ENCODE data around the gene STAT1. TPM values are rescaled to one million over a fixed set of nuclear protein-coding genes. Genes with fewer than 3 reads are reported as not detected.

The STAT1 gene
- total RNA-seq, 1 donor from 2014 or later: 61.7 TPM

DNA sequence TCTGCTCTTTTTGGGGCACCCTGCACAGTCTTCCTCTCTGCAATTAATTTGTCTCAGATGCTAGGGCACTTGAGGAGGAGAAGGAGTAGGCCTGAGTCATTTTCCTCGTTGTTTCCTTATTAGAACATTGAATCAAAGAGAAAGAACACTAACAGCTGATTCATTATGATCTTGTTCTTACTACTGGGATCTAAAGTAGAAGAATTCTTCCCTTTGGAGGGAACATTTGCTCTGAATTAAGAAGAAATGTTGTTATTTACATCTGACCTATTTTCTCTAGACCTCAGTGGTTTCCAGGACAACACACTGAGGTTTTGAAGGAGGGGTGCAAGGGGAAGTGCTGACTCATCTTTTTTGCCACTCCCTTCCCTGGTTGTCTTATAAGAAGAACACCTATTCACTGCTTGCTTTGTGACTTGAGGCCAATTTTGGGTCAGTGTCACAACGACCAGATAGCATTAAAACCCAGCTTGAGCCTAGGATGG lies 24.3 kb upstream of the STAT1 start:
- H3K79me2 ChIP-seq (ENCODE audit: low read depth): no peaks in the 10 kb centered on the region
- H3K4me1 Mint-ChIP-seq: peaks cover 5% of the 10 kb centered on the region

GRCh38 chr2:191037351-191037750 lies 23.4 kb upstream of the STAT1 start:
- H3K9ac ChIP-seq: no peak overlapping the region
- no peaks in the 10 kb centered on the region for H3K27me3 ChIP-seq
- no peaks in the 10 kb centered on the region for H4K20me1 ChIP-seq (ENCODE audit: low read depth)
- no peaks in the 10 kb centered on the region for H3K9me3 ChIP-seq (ENCODE audit: low read depth)
- Mint-ChIP-seq H3K4me1 (peaks cover 5% of the 10 kb centered on the region), H3K36me3 (no peaks in the 10 kb centered on the region), H3K27ac (no peak overlapping the region), H3K4me3 (no peak overlapping the region), H3K27me3 (ENCODE audit: insufficient read depth, low read depth) (peaks cover 2% of the 10 kb centered on the region), H3K9me3 (no peaks in the 10 kb centered on the region)
- H3K4me1 ChIP-seq: no peaks in the 10 kb centered on the region
- H3K36me3 ChIP-seq: no peaks in the 10 kb centered on the region
- no peak overlapping the region for H3K4me3 ChIP-seq
- TF ChIP-seq EZH2 (IDR thresholded peaks at IDR 0.05): no peak
- TF ChIP-seq EZH2phosphoT487 (IDR thresholded peaks at IDR 0.05): no peak
- no peak for TF ChIP-seq CTCF (IDR thresholded peaks at IDR 0.05)
- DNase-seq (ENCODE audit: low spot score): no peak
- H3K27ac ChIP-seq: no peak overlapping the region
- H3F3A ChIP-seq (ENCODE audit: low read depth): no peaks in the 10 kb centered on the region
- no peak overlapping the region for H2AFZ ChIP-seq (replicated peaks)
- H3K79me2 ChIP-seq (ENCODE audit: low read depth): no peaks in the 10 kb centered on the region
- H3K4me2 ChIP-seq: no peak overlapping the region

More for the DNA sequence above, 24.3 kb upstream of the STAT1 start:
- no peak overlapping the region for H3K4me3 Mint-ChIP-seq
- H3K27me3 ChIP-seq: no peaks in the 10 kb centered on the region
- peaks cover 2% of the 10 kb centered on the region for H3K27me3 Mint-ChIP-seq (ENCODE audit: insufficient read depth, low read depth)
- no peak overlapping the region for H3K27ac ChIP-seq
- no peaks in the 10 kb centered on the region for H3K36me3 ChIP-seq
- no peak for TF ChIP-seq EZH2 (IDR thresholded peaks at IDR 0.05)
- TF ChIP-seq CTCF (IDR thresholded peaks at IDR 0.05): no peak
- TF ChIP-seq EZH2phosphoT487 (IDR thresholded peaks at IDR 0.05): no peak
- H4K20me1 ChIP-seq (ENCODE audit: low read depth): no peaks in the 10 kb centered on the region
- no peaks in the 10 kb centered on the region for H3F3A ChIP-seq (ENCODE audit: low read depth)
- no peak for DNase-seq (ENCODE audit: low spot score)
- H3K4me3 ChIP-seq: no peak overlapping the region
- no peak overlapping the region for H3K9ac ChIP-seq
- H2AFZ ChIP-seq (replicated peaks): no peak overlapping the region
- H3K27ac Mint-ChIP-seq: no peak overlapping the region
- peaks cover 2% of the 10 kb centered on the region for H3K9me3 Mint-ChIP-seq
- no peaks in the 10 kb centered on the region for H3K4me1 ChIP-seq
- no peaks in the 10 kb centered on the region for H3K36me3 Mint-ChIP-seq
- no peaks in the 10 kb centered on the region for H3K9me3 ChIP-seq (ENCODE audit: low read depth)
- H3K4me2 ChIP-seq: no peak overlapping the region

GRCh38 chr2:191036363-191036762 lies 22.4 kb upstream of the STAT1 start:
- no peaks in the 10 kb centered on the region for H3K9me3 ChIP-seq (ENCODE audit: low read depth)
- no peak overlapping the region for H3K4me3 ChIP-seq
- TF ChIP-seq EZH2phosphoT487 (IDR thresholded peaks at IDR 0.05): no peak
- no peak for TF ChIP-seq EZH2 (IDR thresholded peaks at IDR 0.05)
- TF ChIP-seq CTCF (IDR thresholded peaks at IDR 0.05): no peak
- DNase-seq (ENCODE audit: low spot score): no peak
- H3K4me1 Mint-ChIP-seq: peaks cover 5% of the 10 kb centered on the region
- H3K9me3 Mint-ChIP-seq: no peaks in the 10 kb centered on the region
- H3F3A ChIP-seq (ENCODE audit: low read depth): no peaks in the 10 kb centered on the region
- no peak overlapping the region for H3K4me3 Mint-ChIP-seq
- H3K27me3 ChIP-seq: no peaks in the 10 kb centered on the region
- H3K9ac ChIP-seq: no peak overlapping the region
- no peak overlapping the region for H3K27ac ChIP-seq
- no peaks in the 10 kb centered on the region for H3K36me3 ChIP-seq
- no peaks in the 10 kb centered on the region for H3K4me1 ChIP-seq
- H3K79me2 ChIP-seq (ENCODE audit: low read depth): no peaks in the 10 kb centered on the region
- H3K36me3 Mint-ChIP-seq: no peaks in the 10 kb centered on the region
- peaks cover 2% of the 10 kb centered on the region for H3K27me3 Mint-ChIP-seq (ENCODE audit: insufficient read depth, low read depth)
- no peak overlapping the region for H3K4me2 ChIP-seq
- no peaks in the 10 kb centered on the region for H4K20me1 ChIP-seq (ENCODE audit: low read depth)
- H3K27ac Mint-ChIP-seq: no peak overlapping the region
- no peak overlapping the region for H2AFZ ChIP-seq (replicated peaks)

Data from neural progenitor cell (in vitro differentiated cells).